GM18867 (cell line): Measurements from ENCODE around the gene ZNF653.
"Not testable (repeated sequence)": the region's sequence is repeated elsewhere in the genome, so short reads cannot be mapped to it uniquely, and the experiment has no call there.

Experiments
- ATAC-seq: cut with Tn5 transposase; IDR thresholded peaks from one replicate; pipeline ENCODE4 v1.9.1; 2021; ENCODE audit warnings: mild to moderate bottlenecking, moderate library complexity; ENCODE audit not compliant: unreplicated experiment

Gene ZNF653

GRCh38 chr19:11483366-11484111, 22.1 kb downstream of the ZNF653 start:
- no peak for ATAC-seq

GRCh38 chr19:11482384-11483050, 23.1 kb downstream of the ZNF653 start:
- peak; percentile 61 for ATAC-seq

GRCh38 chr19:11481534-11482383, 23.9 kb downstream of the ZNF653 start:
- ATAC-seq: peak; percentile 71

- no peak for ATAC-seq
These were observed 24.7 kb downstream of the ZNF653 start, which contains the start of gene ELAVL3 for GRCh38 chr19:11480715-11481533. ELAVL3 (minus strand) TSS chr19:11481046; CDS start chr19:11480608, 438 bp downstream.

GRCh38 chr19:11479898-11480714, 25.5 kb downstream of the ZNF653 start:
- ATAC-seq: no peak

- ATAC-seq: no peak
These were observed 26.3 kb downstream of the ZNF653 start for GRCh38 chr19:11479090-11479897.

- no peak for ATAC-seq
These were observed 27.2 kb downstream of the ZNF653 start for GRCh38 chr19:11478167-11479089.

GRCh38 chr19:11475861-11476260, 29.8 kb downstream of the ZNF653 start:
- no peak for ATAC-seq

- not testable (repeated sequence) for ATAC-seq
These were observed 30.3 kb downstream of the ZNF653 start for GRCh38 chr19:11475343-11475742.

GRCh38 chr19:11473725-11474124, 31.9 kb downstream of the ZNF653 start:
- ATAC-seq: no peak

GRCh38 chr19:11468266-11468845, 37.3 kb downstream of the ZNF653 start:
- ATAC-seq: not testable (repeated sequence)

- no peak for ATAC-seq
These were observed 40.0 kb downstream of the ZNF653 start for GRCh38 chr19:11465600-11465999.

GRCh38 chr19:11464333-11465265, 41.0 kb downstream of the ZNF653 start:
- ATAC-seq: no peak

- no peak for ATAC-seq
These were observed 42.2 kb downstream of the ZNF653 start for GRCh38 chr19:11463391-11463790.

- ATAC-seq: no peak
These were observed 44.2 kb downstream of the ZNF653 start for GRCh38 chr19:11461453-11461852.

- ATAC-seq: no peak
These were observed 45.4 kb downstream of the ZNF653 start for GRCh38 chr19:11460207-11460606.
